Ovary (tissue), 9 donors: ENCODE data around the gene DNAJA4. TPM values are rescaled to one million over a fixed set of nuclear protein-coding genes. Genes with fewer than 3 reads are reported as not detected.

ENCODE experiments used
- DNase-seq, 5 donors: peaks; one replicate each; pipeline ENCODE4 v3.0.0-alpha.2; 2019 to 2020
- H3K27ac ChIP-seq, 2 donors: fragments of 200-600 bp; one replicate each; pipeline versions ENCODE4 v1.5.1 to v1.8.0; 2019 to 2022
- H3K27me3 ChIP-seq: fragments of 200-600 bp; one replicate; pipeline ENCODE4 v1.8.0; 2022
- H3K36me3 ChIP-seq: fragments of 200-600 bp; sonication (generic); one replicate; pipeline ENCODE4 v1.5.1; 2019
- H3K4me1 ChIP-seq: one replicate; pipeline ENCODE4 v1.8.1; 2013; ENCODE audit warnings: mild to moderate bottlenecking, moderate library complexity; ENCODE audit not compliant: insufficient read depth
- H3K4me3 ChIP-seq: fragments of 200-600 bp; sonication (generic); one replicate; pipeline ENCODE4 v1.5.1; 2017
- H3K9me3 ChIP-seq, 2 donors: fragments of 200-600 bp in 1 of 2; sonication (generic) in 1 of 2; one replicate each; pipeline versions ENCODE4 v1.5.1 to v1.8.1; 2013 to 2019; ENCODE audit warnings: mild to moderate bottlenecking in 1 of 2, moderate library complexity in 1 of 2
- CTCF ChIP-seq, 3 donors: fragments of 450-650 bp in 2 of 3; fragments of 200-600 bp in 1 of 3; IDR thresholded peaks; one replicate each; pipeline versions ENCODE4 v1.5.1 to v1.8.0; 2016 to 2022; ENCODE audit warnings: antibody characterized with exemption in 3 of 3, mild to moderate bottlenecking in 1 of 3
- EP300 ChIP-seq: sonication (generic); formaldehyde crosslinking; IDR thresholded peaks from one replicate; pipeline ENCODE4 v1.6.1; 2017; ENCODE audit warnings: antibody characterized with exemption
- POLR2A ChIP-seq: fragments of 450-650 bp; IDR thresholded peaks from one replicate; pipeline ENCODE4 v1.6.1; 2017; ENCODE audit warnings: antibody characterized with exemption, mild to moderate bottlenecking, moderate library complexity
- WGBS, 3 donors: extraction: QIAGEN DNeasy Blood & Tissue Kit in 1 of 3; methylation state at CpG; one replicate each; pipeline versions ENCODE4 v1.1.5 to v1.1.7; 2013 to 2017; 5-methylcytosine and 5-hydroxymethylcytosine counted together
- intact Hi-C, 4 donors: fragments of 100-400 bp; cut with DNase I; formaldehyde crosslinking; loops; one replicate each; pipeline versions ENCODE4 v1.11.0 to v1.15.1; 2022 to 2023
- polyA plus RNA-seq, 2 donors: library from polyadenylated mRNA; stranded (reverse); fragments of 200-250 nt in 1 of 2; fragments of 350-450 nt in 1 of 2; fragmentation: Illumina TruSeq in 1 of 2; extraction: RNeasy Lipid Tissue Mini Kit (QIAGEN cat#74804) in 1 of 2; gene quantifications; one replicate each; pipeline ENCODE4 v1.2.3, GENCODE V29; 2013 to 2014
- total RNA-seq, 7 donors: library from RNA; depleted of rRNA in 2 of 7; stranded (reverse); fragments of >200 nt in 2 of 7; fragmentation: NEBNext Ultra II Directional in 3 of 7; extraction: Animal tissue kit (Norgen Biotek cat#: 25700) in 3 of 7; gene quantifications; one replicate each; pipeline versions ENCODE4 v1.1.0 to v1.2.4, GENCODE V29; 2016 to 2023
- donor health status: DM: no; HTN: no; CAD: no; lungs with moderate emphysema.
- donor health status: DM: no; HTN: no; CAD: no.
- donor health status: Bipolar disorder and iron deficiency.
- donor health status: DM: yes; HTN: yes; CAD: no.
- donor health status: DM: no; HTN: no; CAD: no.
- donor health status: DM: yes; HTN: yes; CAD: no.

Gene DNAJA4
- total and polyA plus RNA-seq, 9 donors = 4.9 to 23.7 (median 12.2) TPM

- Histone ChIP-seq H3K27me3 (no peaks in the 10 kb centered on the region), H3K4me3 (no peak overlapping the region), H3K27ac (no peak overlapping the region), H3K36me3 (no peaks in the 10 kb centered on the region), H3K4me1 (no peaks in the 10 kb centered on the region), H3K9me3 (no peaks in the 10 kb centered on the region)
- WGBS, 3 donors = 82 to 95% (median 84%) methylated on average over 8 of the region's 8 CpGs
- no peak for DNase-seq
- intact Hi-C loops = no loop called here
- TF ChIP-seq EP300 = no peak
- no peak for TF ChIP-seq CTCF (IDR thresholded peaks at IDR 0.05)
- TF ChIP-seq POLR2A = no peak
Measured at GRCh38 chr15:78228356-78228996, 35.9 kb upstream of the DNAJA4 start.

GRCh38 chr15:78229431-78230406, 34.6 kb upstream of the DNAJA4 start:
- intact Hi-C loops = loop anchor here in 1 of 4 donors (10.0 kb wide), 1 partner anchor 105 kb away; no protein-coding TSS in a partner anchor
- Histone ChIP-seq H3K9me3 (no peaks in the 10 kb centered on the region), H3K4me3 (no peak overlapping the region), H3K4me1 (no peaks in the 10 kb centered on the region), H3K27me3 (no peaks in the 10 kb centered on the region), H3K27ac (no peak overlapping the region), H3K36me3 (no peaks in the 10 kb centered on the region)
- TF ChIP-seq CTCF (IDR thresholded peaks at IDR 0.05) (no peak), POLR2A (no peak), EP300 (no peak)
- 81 to 83% (median 83%) methylated on average over 17 of the region's 17 CpGs for WGBS, 3 donors
- DNase-seq = no peak

- no peaks in the 10 kb centered on the region for H3K4me1 ChIP-seq
- H3K4me3 ChIP-seq = no peak overlapping the region
- H3K36me3 ChIP-seq = no peaks in the 10 kb centered on the region
- no peak for DNase-seq
- 73 to 92% (median 77%) methylated on average over 5 of the region's 5 CpGs for WGBS, 3 donors
- H3K27ac ChIP-seq = no peak overlapping the region
- no peaks in the 10 kb centered on the region for H3K27me3 ChIP-seq
- TF ChIP-seq EP300 (no peak), POLR2A (no peak), CTCF (IDR thresholded peaks at IDR 0.05) (no peak)
- intact Hi-C loops = loop anchor here in 1 of 4 donors (10.0 kb wide), 1 partner anchor 108 kb away; no protein-coding TSS in a partner anchor
- no peaks in the 10 kb centered on the region for H3K9me3 ChIP-seq
Measured at GRCh38 chr15:78232951-78233350, 31.4 kb upstream of the DNAJA4 start.

- H3K27me3 ChIP-seq = no peaks in the 10 kb centered on the region
Measured at GRCh38 chr15:78233496-78233895, 30.9 kb upstream of the DNAJA4 start.

More at GRCh38 chr15:78233496-78233895, 30.9 kb upstream of the DNAJA4 start:
- Histone ChIP-seq H3K4me1 (no peaks in the 10 kb centered on the region), H3K27ac (no peak overlapping the region), H3K36me3 (no peaks in the 10 kb centered on the region), H3K4me3 (no peak overlapping the region), H3K9me3 (no peaks in the 10 kb centered on the region)
- 77 to 78% (median 77%) methylated on average over 11 of the region's 11 CpGs for WGBS, 3 donors
- intact Hi-C loops = loop anchor here in 1 of 4 donors (10.0 kb wide), 1 partner anchor 109 kb away; no protein-coding TSS in a partner anchor
- DNase-seq = no peak
- no peak for TF ChIP-seq EP300
- no peak for TF ChIP-seq CTCF (IDR thresholded peaks at IDR 0.05)
- no peak for TF ChIP-seq POLR2A
